H9 (cell line): ENCODE results near the gene SREBF2. TPM values are rescaled to one million over a fixed set of nuclear protein-coding genes. Genes with fewer than 3 reads are reported as not detected.
A peak's percentile ranks its signal among the peaks of the same experiment; 100 is the strongest.

Experiments
- DNase-seq: peaks from one replicate; pipeline ENCODE4 v3.0.0-alpha.2; 2017
- H2AFZ ChIP-seq: one replicate; pipeline ENCODE4 v1.6.1; 2013; ENCODE audit warnings: mild to moderate bottlenecking, low read length, control low read depth, moderate library complexity
- H2AK5ac ChIP-seq: 2 replicates; pipeline ENCODE4 v1.6.1; 2013; ENCODE audit warnings: low read length, control low read depth, mixed read lengths; ENCODE audit not compliant: insufficient read length
- H2BK120ac ChIP-seq: one replicate; pipeline ENCODE4 v1.6.1; 2013; ENCODE audit warnings: low read depth, mild to moderate bottlenecking, low read length, control low read depth, inconsistent platforms; ENCODE audit not compliant: poor library complexity, severe bottlenecking
- H2BK12ac ChIP-seq: 2 replicates; pipeline ENCODE4 v1.6.1; 2013; ENCODE audit warnings: low read length, control low read depth, mixed read lengths, low read depth; ENCODE audit not compliant: insufficient read length
- H2BK15ac ChIP-seq: 2 replicates; pipeline ENCODE4 v1.6.1; 2013; ENCODE audit warnings: low read depth, low read length, control low read depth
- H2BK20ac ChIP-seq: one replicate; pipeline ENCODE4 v1.6.1; 2013; ENCODE audit warnings: low read depth, mild to moderate bottlenecking, low read length, control low read depth, inconsistent platforms; ENCODE audit not compliant: poor library complexity, severe bottlenecking
- H2BK5ac ChIP-seq: 2 replicates; pipeline ENCODE4 v1.6.1; 2013; ENCODE audit warnings: low read length, control low read depth, mixed read lengths; ENCODE audit not compliant: insufficient read length
- H3K14ac ChIP-seq: 2 replicates; pipeline ENCODE4 v1.6.1; 2013; ENCODE audit warnings: low read length, control low read depth; ENCODE audit not compliant: insufficient read depth
- H3K18ac ChIP-seq: 2 replicates; pipeline ENCODE4 v1.6.1; 2013; ENCODE audit warnings: low read depth, mild to moderate bottlenecking, mixed read lengths, low read length, control low read depth; ENCODE audit not compliant: insufficient read length
- H3K23ac ChIP-seq: 2 replicates; pipeline ENCODE4 v1.6.1; 2013; ENCODE audit warnings: low read length, control low read depth, mixed read lengths, low read depth; ENCODE audit not compliant: insufficient read length
- H3K23me2 ChIP-seq: 2 replicates; pipeline ENCODE4 v1.6.1; 2013; ENCODE audit warnings: low read depth, mild to moderate bottlenecking, mixed read lengths, low read length, control low read depth; ENCODE audit not compliant: insufficient read length, poor library complexity, severe bottlenecking
- H3K27ac ChIP-seq: 2 replicates; pipeline ENCODE4 v1.5.1; 2013; ENCODE audit warnings: low read length, control low read depth, mixed read lengths, low read depth; ENCODE audit not compliant: insufficient read length
- H3K27me3 ChIP-seq: 2 replicates; pipeline ENCODE4 v1.6.1; 2013; ENCODE audit warnings: low read length, control low read depth, inconsistent platforms; ENCODE audit not compliant: insufficient read depth
- H3K4ac ChIP-seq: 2 replicates; pipeline ENCODE4 v1.6.1; 2013; ENCODE audit warnings: low read depth, mild to moderate bottlenecking, control low read depth, inconsistent platforms, low read length, moderate library complexity
- H3K4me1 ChIP-seq: 2 replicates; pipeline ENCODE4 v1.6.1; 2013; ENCODE audit warnings: low read length, control low read depth, inconsistent platforms; ENCODE audit not compliant: insufficient read depth
- H3K4me2 ChIP-seq: 2 replicates; pipeline ENCODE4 v1.6.1; 2013; ENCODE audit warnings: low read length, control low read depth, mixed read lengths; ENCODE audit not compliant: insufficient read length, insufficient read depth
- H3K56ac ChIP-seq: 2 replicates; pipeline ENCODE4 v1.6.1; 2013; ENCODE audit warnings: low read depth, mild to moderate bottlenecking, mixed read lengths, low read length, control low read depth; ENCODE audit not compliant: insufficient read length
- H3K79me1 ChIP-seq: 2 replicates; pipeline ENCODE4 v1.6.1; 2013; ENCODE audit warnings: low read depth, mild to moderate bottlenecking, moderate library complexity, low read length, control low read depth, inconsistent platforms; ENCODE audit not compliant: insufficient read depth, poor library complexity, severe bottlenecking
- H3K79me2 ChIP-seq: 2 replicates; pipeline ENCODE4 v1.6.1; 2013; ENCODE audit warnings: low read length, control low read depth, inconsistent platforms; ENCODE audit not compliant: insufficient read depth
- H3K9ac ChIP-seq: 2 replicates; pipeline ENCODE4 v1.6.1; 2013; ENCODE audit warnings: low read length, control low read depth, mixed read lengths; ENCODE audit not compliant: insufficient read length; ENCODE audit errors: extremely low read depth
- H3K9me3 ChIP-seq: one replicate; pipeline ENCODE4 v1.6.1; 2013; ENCODE audit warnings: low read depth, low read length, inconsistent platforms; ENCODE audit not compliant: control insufficient read depth
- H3T11ph ChIP-seq: one replicate; pipeline ENCODE4 v1.6.1; 2013; ENCODE audit warnings: mild to moderate bottlenecking, low read length, control low read depth, inconsistent platforms
- H4K20me1 ChIP-seq: one replicate; pipeline ENCODE4 v1.6.1; 2013; ENCODE audit not compliant: control insufficient read depth, insufficient read length, insufficient read depth
- H4K5ac ChIP-seq: 2 replicates; pipeline ENCODE4 v1.6.1; 2013; ENCODE audit warnings: low read depth, mild to moderate bottlenecking, mixed read lengths, low read length, control low read depth; ENCODE audit not compliant: insufficient read length
- H4K8ac ChIP-seq: replicated peaks from 2 replicates; pipeline ENCODE4 v1.6.1; 2013; ENCODE audit warnings: low read length, control low read depth, mixed read lengths, low read depth; ENCODE audit not compliant: insufficient read length
- H4K91ac ChIP-seq: 2 replicates; pipeline ENCODE4 v1.6.1; 2013; ENCODE audit warnings: low read depth, mild to moderate bottlenecking, moderate library complexity, mixed read lengths, low read length, control low read depth; ENCODE audit not compliant: insufficient read length
- H3K27ac Mint-ChIP-seq, 3 experiments: 2 replicates in 2 of 3; 3 replicates in 1 of 3; pipeline ENCODE4 v1.8.0; 2020 to 2021; ENCODE audit warnings: mixed read lengths in 3 of 3, mild to moderate bottlenecking in 1 of 3, moderate library complexity in 1 of 3
- H3K27me3 Mint-ChIP-seq: 2 replicates; pipeline ENCODE4 v1.8.0; 2021; ENCODE audit warnings: low read depth, mild to moderate bottlenecking, moderate library complexity, mixed read lengths
- H3K36me3 Mint-ChIP-seq, 3 experiments: 2 replicates in 2 of 3; 3 replicates in 1 of 3; pipeline ENCODE4 v1.8.0; 2020 to 2021; ENCODE audit warnings: low read depth in 3 of 3, mixed read lengths in 3 of 3; ENCODE audit not compliant: insufficient read depth in 1 of 3
- H3K4me1 Mint-ChIP-seq, 2 experiments: 2 replicates each; pipeline ENCODE4 v1.8.0; 2020; ENCODE audit warnings: mixed read lengths in 2 of 2
- H3K4me3 Mint-ChIP-seq, 2 experiments: 2 replicates in 1 of 2; 3 replicates in 1 of 2; pipeline ENCODE4 v1.8.0; 2020 to 2021; ENCODE audit warnings: mild to moderate bottlenecking in 2 of 2, mixed read lengths in 2 of 2, moderate library complexity in 1 of 2
- H3K9me3 Mint-ChIP-seq, 2 experiments: 2 replicates in 1 of 2; 3 replicates in 1 of 2; pipeline ENCODE4 v1.8.0; 2020; ENCODE audit warnings: mild to moderate bottlenecking in 2 of 2, mixed read lengths in 2 of 2, moderate library complexity in 1 of 2
- CTCF ChIP-seq: fragments of 200-600 bp; sonication (generic); conservative IDR thresholded peaks from 3 replicates; pipeline ENCODE4 v1.8.0; 2021; ENCODE audit warnings: antibody characterized with exemption, mild to moderate bottlenecking
- WGBS: extraction: QIAGEN DNeasy Blood & Tissue Kit; methylation state at CpG from one replicate; pipeline ENCODE4 v1.1.7; 2013; ENCODE audit warnings: missing lambda C conversion rate, low lambda C conversion rate, mixed read lengths; ENCODE audit not compliant: insufficient read length; ENCODE audit errors: extremely low coverage; 5-methylcytosine and 5-hydroxymethylcytosine counted together
- total RNA-seq: library from RNA; stranded (reverse); gene quantifications from 2 replicates; pipeline ENCODE4 v1.2.1, GENCODE V29; 2021

Gene SREBF2
- total RNA-seq, 1 experiment from 2014 or later, result 146 TPM

GRCh38 chr22:41831828-41832552 lies 915 bp upstream of the SREBF2 start:
- Histone ChIP-seq H3K79me1 (no peaks in the 10 kb centered on the region), H3K79me2 (peaks cover 27% of the 10 kb centered on the region; the same call in 1 of the 2 replicates), H2BK5ac (peak overlapping the region; percentile 85), H3K27ac (peak overlapping the region; percentile 99), H3K4me1 (peaks cover 3% of the 10 kb centered on the region; the same call in 1 of the 2 replicates), H3K14ac (peak overlapping the region; percentile 93), H3K18ac (peak overlapping the region; percentile 95), H3K9me3 (no peaks in the 10 kb centered on the region), H3K56ac (no peak overlapping the region), H2BK20ac (no peak overlapping the region), H2AK5ac (no peak overlapping the region), H3K4ac (peak overlapping the region; percentile 72; the same call in 1 of the 2 replicates), H2BK120ac (peak overlapping the region; percentile 90), H3K27me3 (no peaks in the 10 kb centered on the region), H2BK15ac (no peak overlapping the region), H3K23me2 (peaks cover 11% of the 10 kb centered on the region), H3T11ph (no peak overlapping the region), H3K9ac (peak overlapping the region; percentile 75), H4K8ac (no peak overlapping the region), H4K5ac (peak overlapping the region; percentile 74), H2AFZ (no peak overlapping the region), H4K91ac (peak overlapping the region; percentile 21), H2BK12ac (peak overlapping the region; percentile 64), H4K20me1 (peaks cover 1% of the 10 kb centered on the region), H3K23ac (no peak overlapping the region), H3K4me2 (peak overlapping the region; percentile 63)
- Mint-ChIP-seq H3K27me3 (no peaks in the 10 kb centered on the region), H3K27ac (peak overlapping the region; percentile 99 to 100 (median 100)), H3K9me3 (no peaks in the 10 kb centered on the region), H3K4me3 (peak overlapping the region; percentile 88 to 97), H3K36me3 (peaks cover 19 to 22% (median 21%) of the 10 kb centered on the region in 3 experiments), H3K4me1 (peaks cover 41 to 45% of the 10 kb centered on the region in 2 experiments)
- WGBS, result no CpG with 5 or more reads among the region's 17 CpGs
- no peak for TF ChIP-seq CTCF
- DNase-seq, result no peak
